Stomach (tissue), 4 donors: ENCODE results near the gene TBX15.

ENCODE experiments used
- CTCF ChIP-seq, 7 experiments: fragments of 450-650 bp in 4 of 7; fragments of 200-600 bp in 3 of 7; sonication (generic) in 3 of 7; IDR thresholded peaks; one replicate each; pipeline ENCODE4 v1.5.1; 2016 to 2019; ENCODE audit warnings: antibody characterized with exemption in 7 of 7, control low read depth in 2 of 7, mild to moderate bottlenecking in 1 of 7
- EP300 ChIP-seq: sonication (generic); formaldehyde crosslinking; IDR thresholded peaks from one replicate; pipeline ENCODE4 v1.6.1; 2017; ENCODE audit warnings: antibody characterized with exemption
- POLR2A ChIP-seq, 4 donors: fragments of 450-650 bp; IDR thresholded peaks; one replicate each; pipeline ENCODE4 v1.6.1; 2016; ENCODE audit warnings: antibody characterized with exemption in 4 of 4, control low read depth in 2 of 4, mild to moderate bottlenecking in 1 of 4, moderate library complexity in 1 of 4

- TF ChIP-seq CTCF (IDR thresholded peaks at IDR 0.05) (no peak), POLR2A (IDR thresholded peaks at IDR 0.05) (no peak), EP300 (no peak)
These were observed 67.9 kb downstream of the TBX15 start for GRCh38 chr1:118920124-118920717.
